OCI-LY3 (cell line): Measurements from ENCODE around the gene FMNL2.

Experiments
- H2AFZ ChIP-seq: fragments of 200-600, 300-600 bp; shearing (Covaris generic); 2 replicates; pipeline ENCODE4 v1.6.0; 2014; ENCODE audit warnings: antibody characterized with exemption, low read depth, low read length
- H3K27ac ChIP-seq: fragments of 200-600, 300-600 bp; sonication (generic); 2 replicates; pipeline ENCODE4 v1.5.1; 2014; ENCODE audit warnings: mild to moderate bottlenecking, low read length, moderate library complexity, mixed read lengths
- H3K27me3 ChIP-seq: fragments of 200-600, 300-600 bp; sonication (generic); 2 replicates; pipeline ENCODE4 v1.6.1; 2014; ENCODE audit warnings: low read depth, low read length, mixed read lengths
- H3K36me3 ChIP-seq: fragments of 200-600, 300-600 bp; sonication (generic); replicated peaks from 2 replicates; pipeline ENCODE3; 2014; ENCODE audit warnings: low read depth, low read length, mixed read lengths
- H3K4me1 ChIP-seq: fragments of 300-600, 200-600 bp; sonication (generic); 2 replicates; pipeline ENCODE4 v1.6.1; 2014; ENCODE audit warnings: low read length, mixed read lengths
- H3K4me2 ChIP-seq: fragments of 200-600, 300-600 bp; sonication (generic); 2 replicates; pipeline ENCODE4 v1.6.1; 2014; ENCODE audit warnings: low read length, mixed read lengths
- H3K4me3 ChIP-seq: fragments of 300-600, 200-600 bp; sonication (generic); 2 replicates; pipeline ENCODE4 v1.5.1; 2014; ENCODE audit warnings: antibody characterized with exemption, mild to moderate bottlenecking, low read length, moderate library complexity
- H3K79me2 ChIP-seq: fragments of 300-600, 200-600 bp; shearing (Covaris generic); 2 replicates; pipeline ENCODE4 v1.6.1; 2014; ENCODE audit warnings: mild to moderate bottlenecking, low read length, mixed read lengths
- H3K9ac ChIP-seq: fragments of 300-600, 200-600 bp; shearing (Covaris generic); 2 replicates; pipeline ENCODE4 v1.6.0; 2014; ENCODE audit warnings: mild to moderate bottlenecking, low read length, moderate library complexity
- H3K9me3 ChIP-seq: fragments of 200-600, 300-600 bp; shearing (Covaris generic); 2 replicates; pipeline ENCODE4 v1.6.1; 2014; ENCODE audit warnings: low read length, mixed read lengths; ENCODE audit not compliant: insufficient read depth
- H4K20me1 ChIP-seq: fragments of 200-600, 300-600 bp; sonication (generic); 2 replicates; pipeline ENCODE4 v1.6.1; 2016; ENCODE audit warnings: low read length, mixed read lengths; ENCODE audit not compliant: insufficient read depth
- EZH2phosphoT487 ChIP-seq: fragments of 200-600 bp; shearing (Covaris generic); IDR thresholded peaks from 2 replicates; pipeline ENCODE4 v1.6.1; 2018; ENCODE audit warnings: antibody characterized with exemption, mixed run types, low read depth
- TF ChIP-seq, protein P1 (sequence below): fragments of 200-600, 300-600 bp; sonication (generic); IDR thresholded peaks from 2 replicates; pipeline ENCODE4 v1.5.1; 2014; ENCODE audit warnings: antibody characterized with exemption, low read length, low read depth

The FMNL2 gene

DNA sequence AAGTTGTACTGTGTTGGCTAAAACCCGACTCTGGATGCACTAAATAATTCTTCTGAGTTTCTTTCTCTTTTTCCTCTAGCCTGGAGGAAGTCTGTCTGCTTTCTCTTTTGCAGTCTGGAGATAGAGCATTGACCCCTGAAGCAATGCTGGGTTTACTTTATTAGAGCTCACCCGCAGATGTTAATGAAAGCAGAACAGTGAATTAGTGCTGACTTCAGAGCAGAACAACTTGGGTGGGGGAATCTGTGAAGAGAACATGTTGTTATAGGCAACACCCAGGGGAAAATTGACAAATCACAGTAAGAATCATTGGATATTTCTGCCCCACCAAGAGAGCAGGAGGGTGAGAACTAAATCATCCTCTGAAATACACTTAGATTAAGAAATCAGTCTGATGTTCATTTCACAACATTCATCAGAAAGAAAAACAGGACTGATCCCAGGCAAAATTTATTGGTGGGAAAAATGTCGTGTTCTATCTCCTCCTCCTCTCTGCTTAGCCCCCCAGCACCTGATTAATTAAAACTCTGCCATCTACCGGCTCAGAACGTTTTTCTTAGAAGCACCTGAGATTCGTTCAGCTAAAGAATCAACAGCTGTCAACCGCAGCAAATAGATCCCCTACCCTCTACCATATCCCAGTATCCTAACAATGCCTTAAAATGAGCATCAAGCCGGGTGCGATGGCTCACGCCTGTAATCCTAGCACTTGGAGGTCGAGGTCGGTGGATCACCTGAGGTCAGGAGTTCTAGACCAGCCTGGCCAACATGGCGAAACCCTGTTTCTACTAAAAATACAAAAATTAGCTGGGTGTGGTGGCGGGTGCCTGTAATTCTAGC, 165.1 kb downstream of the FMNL2 start:
- TF ChIP-seq, protein P1, sequence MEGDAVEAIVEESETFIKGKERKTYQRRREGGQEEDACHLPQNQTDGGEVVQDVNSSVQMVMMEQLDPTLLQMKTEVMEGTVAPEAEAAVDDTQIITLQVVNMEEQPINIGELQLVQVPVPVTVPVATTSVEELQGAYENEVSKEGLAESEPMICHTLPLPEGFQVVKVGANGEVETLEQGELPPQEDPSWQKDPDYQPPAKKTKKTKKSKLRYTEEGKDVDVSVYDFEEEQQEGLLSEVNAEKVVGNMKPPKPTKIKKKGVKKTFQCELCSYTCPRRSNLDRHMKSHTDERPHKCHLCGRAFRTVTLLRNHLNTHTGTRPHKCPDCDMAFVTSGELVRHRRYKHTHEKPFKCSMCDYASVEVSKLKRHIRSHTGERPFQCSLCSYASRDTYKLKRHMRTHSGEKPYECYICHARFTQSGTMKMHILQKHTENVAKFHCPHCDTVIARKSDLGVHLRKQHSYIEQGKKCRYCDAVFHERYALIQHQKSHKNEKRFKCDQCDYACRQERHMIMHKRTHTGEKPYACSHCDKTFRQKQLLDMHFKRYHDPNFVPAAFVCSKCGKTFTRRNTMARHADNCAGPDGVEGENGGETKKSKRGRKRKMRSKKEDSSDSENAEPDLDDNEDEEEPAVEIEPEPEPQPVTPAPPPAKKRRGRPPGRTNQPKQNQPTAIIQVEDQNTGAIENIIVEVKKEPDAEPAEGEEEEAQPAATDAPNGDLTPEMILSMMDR: peak; percentile 15; the same call in 1 of the 2 replicates
- TF ChIP-seq EZH2phosphoT487: no peak
- H3K4me1 ChIP-seq: peaks cover 50% of the 10 kb centered on the region
- H3K9me3 ChIP-seq: no peaks in the 10 kb centered on the region
- H3K4me2 ChIP-seq: peak overlapping the region; percentile 71
- 0 out of 2 replicates have a peak overlapping the region, but pooled peaks have one; percentile 64 for H2AFZ ChIP-seq
- peak overlapping the region; percentile 75 for H3K27ac ChIP-seq
- no peaks in the 10 kb centered on the region for H3K79me2 ChIP-seq
- peak overlapping the region; percentile 37 for H3K4me3 ChIP-seq
- peak overlapping the region; percentile 28; the same call in 1 of the 2 replicates for H3K9ac ChIP-seq
- H3K36me3 ChIP-seq: no peaks in the 10 kb centered on the region
- no peaks in the 10 kb centered on the region for H3K27me3 ChIP-seq
- no peaks in the 10 kb centered on the region for H4K20me1 ChIP-seq

DNA sequence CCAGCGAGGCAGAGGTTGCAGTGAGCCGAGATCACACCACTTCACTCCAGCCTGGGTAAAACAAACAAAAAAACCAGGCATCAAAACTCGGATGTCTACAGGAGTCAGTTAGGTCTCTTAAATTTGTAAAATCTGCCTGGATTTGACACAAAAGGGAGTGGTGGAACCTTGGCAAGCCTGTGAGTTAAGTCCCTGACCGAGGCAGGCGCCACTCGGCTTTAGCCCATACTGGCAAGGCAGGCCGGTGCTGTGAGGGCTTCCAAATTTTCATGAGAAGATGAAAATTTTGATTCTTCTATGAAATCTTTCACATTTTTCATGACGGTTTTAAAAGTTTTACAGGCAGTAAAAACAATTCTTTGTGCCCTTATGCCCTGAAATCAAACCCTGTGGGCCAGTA, 165.8 kb downstream of the FMNL2 start:
- H3K4me3 ChIP-seq: no peak overlapping the region
- TF ChIP-seq, protein P1: no peak
- no peak for TF ChIP-seq EZH2phosphoT487
- H3K27me3 ChIP-seq: no peaks in the 10 kb centered on the region
- H2AFZ ChIP-seq: no peak overlapping the region
- H3K27ac ChIP-seq: no peak overlapping the region
- H3K9ac ChIP-seq: no peak overlapping the region
- no peaks in the 10 kb centered on the region for H4K20me1 ChIP-seq
- H3K4me1 ChIP-seq: peaks cover 47% of the 10 kb centered on the region
- H3K36me3 ChIP-seq: no peaks in the 10 kb centered on the region
- H3K79me2 ChIP-seq: no peaks in the 10 kb centered on the region
- H3K9me3 ChIP-seq: no peaks in the 10 kb centered on the region
- no peak overlapping the region for H3K4me2 ChIP-seq

DNA sequence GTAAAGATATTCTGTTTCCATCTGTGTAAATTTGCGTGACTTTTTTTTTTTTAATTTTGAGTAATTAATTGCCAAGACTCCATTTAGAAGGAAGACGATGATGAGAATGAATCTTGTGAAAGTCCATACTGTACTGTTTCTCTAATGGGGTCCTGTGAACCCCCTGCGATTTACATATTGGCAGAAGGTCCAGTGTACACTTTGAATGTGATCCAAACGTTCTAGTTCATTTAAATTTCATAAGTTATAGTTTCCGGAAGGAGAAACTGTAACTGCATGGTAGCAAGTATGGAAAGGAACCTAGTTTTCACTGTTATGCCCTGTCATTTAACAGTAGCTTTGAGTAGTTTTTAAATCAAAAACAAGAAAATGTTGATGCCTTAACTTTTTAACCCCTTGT, 166.7 kb downstream of the FMNL2 start:
- Histone ChIP-seq H3K27me3 (no peaks in the 10 kb centered on the region), H3K4me3 (no peak overlapping the region), H2AFZ (no peak overlapping the region), H3K4me2 (no peak overlapping the region), H4K20me1 (no peaks in the 10 kb centered on the region), H3K36me3 (no peaks in the 10 kb centered on the region), H3K9me3 (no peaks in the 10 kb centered on the region), H3K79me2 (no peaks in the 10 kb centered on the region), H3K9ac (no peak overlapping the region), H3K4me1 (peaks cover 39% of the 10 kb centered on the region), H3K27ac (no peak overlapping the region)
- TF ChIP-seq, protein P1: no peak
- no peak for TF ChIP-seq EZH2phosphoT487

DNA sequence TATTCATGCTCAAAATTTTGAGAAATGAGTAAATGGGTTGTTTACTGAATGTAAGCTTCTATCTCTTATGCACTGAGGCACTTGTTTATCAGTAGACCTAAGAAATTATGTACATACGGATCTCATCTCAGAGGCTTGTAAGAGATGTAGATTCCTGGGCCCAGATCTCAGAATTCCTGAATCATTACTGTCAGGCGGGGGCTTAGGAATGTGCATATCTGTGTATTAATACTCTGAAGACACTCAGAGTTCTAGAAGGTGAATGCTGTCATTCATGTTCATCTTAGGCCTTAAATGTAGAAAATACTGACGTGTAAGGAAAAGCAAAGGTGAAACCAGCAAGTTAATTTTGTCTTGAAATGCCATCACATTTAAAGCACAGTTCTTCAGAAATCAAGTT, 169.6 kb downstream of the FMNL2 start:
- no peaks in the 10 kb centered on the region for H3K9me3 ChIP-seq
- H3K36me3 ChIP-seq: no peaks in the 10 kb centered on the region
- no peak overlapping the region for H3K4me3 ChIP-seq
- H3K4me1 ChIP-seq: peaks cover 18% of the 10 kb centered on the region
- no peak overlapping the region for H3K27ac ChIP-seq
- H3K79me2 ChIP-seq: no peaks in the 10 kb centered on the region
- no peak overlapping the region for H3K4me2 ChIP-seq
- no peak overlapping the region for H3K9ac ChIP-seq
- H2AFZ ChIP-seq: no peak overlapping the region
- no peak for TF ChIP-seq EZH2phosphoT487
- TF ChIP-seq, protein P1: no peak
- no peaks in the 10 kb centered on the region; the same call in 1 of the 2 replicates for H3K27me3 ChIP-seq
- H4K20me1 ChIP-seq: no peaks in the 10 kb centered on the region
